Thoracic aorta (tissue), 2 donors: Measurements from ENCODE around the gene TBCCD1. TPM values are rescaled to one million over a fixed set of nuclear protein-coding genes. Genes with fewer than 3 reads are reported as not detected.

Source experiments
- ATAC-seq: fragments of 150-250 bp; one replicate; pipeline ENCODE4 v1.8.0; 2017; ENCODE audit warnings: low read depth; ENCODE audit not compliant: insufficient number of reproducible peaks, low FRiP score
- DNase-seq: peaks from one replicate; pipeline ENCODE4 v3.0.0-alpha.2; 2020; ENCODE audit warnings: low spot score
- H3K27ac ChIP-seq, 2 donors: fragments of 200-600 bp; sonication (generic); 1 replicate in 1 of 2; 2 replicates in 1 of 2; pipeline ENCODE4 v1.5.1; 2016; ENCODE audit warnings: mild to moderate bottlenecking in 2 of 2, moderate library complexity in 2 of 2
- H3K27me3 ChIP-seq: fragments of 200-600 bp; sonication (generic); replicated peaks from 2 replicates; pipeline ENCODE4 v1.6.0; 2016; ENCODE audit warnings: mild to moderate bottlenecking; ENCODE audit not compliant: insufficient read depth
- H3K36me3 ChIP-seq: fragments of 200-600 bp; sonication (generic); one replicate; pipeline ENCODE4 v1.5.1; 2016
- H3K4me1 ChIP-seq, 2 donors: fragments of 200-600 bp; sonication (generic); 1 replicate in 1 of 2; 2 replicates in 1 of 2; pipeline versions ENCODE4 v1.5.1 to v1.6.0; 2016; ENCODE audit warnings: low read depth in 2 of 2, mild to moderate bottlenecking in 1 of 2; ENCODE audit not compliant: control insufficient read depth in 1 of 2
- H3K4me3 ChIP-seq: fragments of 200-600 bp; sonication (generic); 2 replicates; pipeline ENCODE4 v1.5.1; 2016; ENCODE audit warnings: mild to moderate bottlenecking
- H3K9me3 ChIP-seq: fragments of 200-600 bp; sonication (generic); 2 replicates; pipeline ENCODE4 v1.5.1; 2016
- CTCF ChIP-seq: fragments of 200-600 bp; sonication (generic); IDR thresholded peaks from one replicate; pipeline ENCODE4 v1.5.1; 2019; ENCODE audit warnings: antibody characterized with exemption
- total RNA-seq, 2 donors: library from RNA; depleted of rRNA; stranded (reverse); fragments of >200 nt; gene quantifications; one replicate each; pipeline versions ENCODE4 v1.1.0 to v1.2.3, GENCODE V29; 2016

TBCCD1 gene
- total RNA-seq, 2 donors from 2014 or later, result 10.2 to 25.8 TPM

GRCh38 chr3:186516646-186517045 lies 50.5 kb downstream of the TBCCD1 start:
- ATAC-seq, result no peak
- no peak for TF ChIP-seq CTCF
- H3K27ac ChIP-seq, result no peak overlapping the region

GRCh38 chr3:186515125-186515524 lies 52.0 kb downstream of the TBCCD1 start:
- Histone ChIP-seq H3K27ac (no peak overlapping the region), H3K9me3 (no peaks in the 10 kb centered on the region), H3K4me1 (no peaks in the 10 kb centered on the region), H3K4me3 (no peak overlapping the region), H3K36me3 (no peaks in the 10 kb centered on the region), H3K27me3 (no peaks in the 10 kb centered on the region)
- TF ChIP-seq CTCF, result no peak
- ATAC-seq, result no peak
- DNase-seq, result no peak

More at GRCh38 chr3:186516646-186517045, 50.5 kb downstream of the TBCCD1 start:
- Histone ChIP-seq H3K4me3 (no peak overlapping the region), H3K4me1 (no peaks in the 10 kb centered on the region), H3K36me3 (no peaks in the 10 kb centered on the region), H3K9me3 (no peaks in the 10 kb centered on the region), H3K27me3 (no peaks in the 10 kb centered on the region)
- DNase-seq, result no peak

GRCh38 chr3:186514296-186515002 lies 52.7 kb downstream of the TBCCD1 start:
- H3K9me3 ChIP-seq, result no peaks in the 10 kb centered on the region
- H3K4me1 ChIP-seq, result no peaks in the 10 kb centered on the region
- H3K27ac ChIP-seq, result no peak overlapping the region
- no peaks in the 10 kb centered on the region for H3K36me3 ChIP-seq
- DNase-seq (no peak), ATAC-seq (no peak)
- no peak overlapping the region for H3K4me3 ChIP-seq
- peak; percentile 29 for TF ChIP-seq CTCF
- no peaks in the 10 kb centered on the region for H3K27me3 ChIP-seq

- Histone ChIP-seq H3K27ac (no peak overlapping the region), H3K27me3 (no peaks in the 10 kb centered on the region), H3K36me3 (no peaks in the 10 kb centered on the region), H3K4me1 (no peaks in the 10 kb centered on the region), H3K9me3 (no peaks in the 10 kb centered on the region), H3K4me3 (no peak overlapping the region)
- no peak for TF ChIP-seq CTCF
- ATAC-seq (no peak), DNase-seq (no peak)
Observed at GRCh38 chr3:186513386-186513785, 53.8 kb downstream of the TBCCD1 start.

- Histone ChIP-seq H3K4me3 (no peak overlapping the region), H3K4me1 (no peaks in the 10 kb centered on the region), H3K36me3 (no peaks in the 10 kb centered on the region), H3K9me3 (no peaks in the 10 kb centered on the region), H3K27me3 (no peaks in the 10 kb centered on the region), H3K27ac (no peak overlapping the region)
- DNase-seq (no peak), ATAC-seq (no peak)
- TF ChIP-seq CTCF, result no peak
Observed at GRCh38 chr3:186512570-186513302, 54.4 kb downstream of the TBCCD1 start.
